GM12878 (cell line): ENCODE measurements around the gene PARP15. TPM values are rescaled to one million over a fixed set of nuclear protein-coding genes. Genes with fewer than 3 reads are reported as not detected.

Experiments
- ASH2L ChIP-seq: fragments of 300-600, 200-600 bp; sonication (generic); IDR thresholded peaks from 2 replicates; pipeline ENCODE4 v1.6.1; 2017; ENCODE audit warnings: low read depth, mild to moderate bottlenecking, borderline replicate concordance
- ATF7 ChIP-seq: fragments of 450-650 bp; IDR thresholded peaks from 2 replicates; pipeline ENCODE4 v1.6.1; 2016; ENCODE audit warnings: low read depth, mild to moderate bottlenecking
- EP300 ChIP-seq, 2 experiments: fragments of 150-350 bp in 1 of 2; IDR thresholded peaks; 2 replicates each; pipeline ENCODE4 v1.6.1; 2011 to 2012; ENCODE audit warnings: low read depth in 2 of 2, low read length in 2 of 2, borderline replicate concordance in 1 of 2, improper control_type of control experiment in 1 of 2, inconsistent platforms in 1 of 2; ENCODE audit not compliant: control insufficient read depth in 1 of 2
- FOS ChIP-seq: IDR thresholded peaks from 3 replicates; pipeline ENCODE4 v1.6.1; 2011; ENCODE audit warnings: borderline replicate concordance; ENCODE audit not compliant: insufficient read length; ENCODE audit errors: extremely low read depth
- MTA2 ChIP-seq: fragments of 450-650 bp; IDR thresholded peaks from 2 replicates; pipeline ENCODE4 v1.6.1; 2016; ENCODE audit warnings: low read depth, mild to moderate bottlenecking, moderate library complexity
- NFIC ChIP-seq: IDR thresholded peaks from 2 replicates; pipeline ENCODE4 v1.6.1; 2012; ENCODE audit warnings: low read depth, mild to moderate bottlenecking, inconsistent platforms, low read length, moderate library complexity
- RAD51 ChIP-seq: fragments of 450-650 bp; IDR thresholded peaks from 2 replicates; pipeline ENCODE4 v1.6.1; 2016; ENCODE audit warnings: moderate library complexity, mild to moderate bottlenecking, inconsistent platforms
- SIX5 ChIP-seq: IDR thresholded peaks from 2 replicates; pipeline ENCODE4 v1.6.1; 2011; ENCODE audit warnings: mild to moderate bottlenecking, low read depth, low read length, moderate library complexity; ENCODE audit not compliant: severe bottlenecking
- polyA plus RNA-seq, 11 experiments: library from polyadenylated mRNA; depleted of rRNA in 4 of 11; unstranded in 6 of 11; stranded (reverse) in 5 of 11; fragments of >200 nt; fragmentation: Nextera tagmentation in 4 of 11; fragmentation: Illumina TruSeq in 1 of 11; extraction: Ambion mirVana in 4 of 11; extraction: Trizol in 1 of 11; gene quantifications; 1 replicate in 1 of 11; 2 replicates in 10 of 11; pipeline versions ENCODE4 v1.2.1 to v1.2.3, GENCODE V29; 2011 to 2016; ENCODE audit warnings: inconsistent platforms in 2 of 11, missing spikeins in 2 of 11, low read depth in 1 of 11
- total RNA-seq, 4 experiments: library from RNA; depleted of rRNA in 3 of 4; stranded (reverse); fragments of >200 nt in 3 of 4; fragmentation: Illumina TruSeq in 1 of 4; extraction: Trizol in 1 of 4; gene quantifications; 2 replicates each; pipeline versions ENCODE4 v1.2.1 to v1.2.3, GENCODE V29; 2013 to 2021
- TF ChIP-seq, protein P1 (sequence below): fragments of 450-650 bp; IDR thresholded peaks from 2 replicates; pipeline ENCODE4 v1.6.1; 2014; ENCODE audit warnings: mild to moderate bottlenecking
- TF ChIP-seq, protein P2 (sequence below): fragments of 450-650 bp; formaldehyde crosslinking; IDR thresholded peaks from 2 replicates; pipeline ENCODE4 v1.4.0; 2022; ENCODE audit warnings: mild to moderate bottlenecking, moderate library complexity
- TF ChIP-seq, protein P3 (sequence below), 3 experiments: IDR thresholded peaks in 2 of 3; conservative IDR thresholded peaks in 1 of 3; 2 replicates each; pipeline ENCODE4 v1.5.1; 2011; ENCODE audit warnings: low read depth in 3 of 3, low read length in 3 of 3, mild to moderate bottlenecking in 3 of 3, control low read depth in 2 of 3, moderate library complexity in 2 of 3, inconsistent platforms in 1 of 3, mixed read lengths in 1 of 3; ENCODE audit not compliant: control insufficient read depth in 2 of 3, insufficient read depth in 1 of 3; ENCODE audit errors: extremely low read depth in 1 of 3
- TF ChIP-seq, protein P4 (sequence below): fragments of 450-650 bp; IDR thresholded peaks from 2 replicates; pipeline ENCODE4 v1.6.1; 2017; ENCODE audit warnings: mild to moderate bottlenecking, moderate library complexity
- TF ChIP-seq, protein P5 (sequence below): fragments of 150-350 bp; IDR thresholded peaks from 2 replicates; pipeline ENCODE4 v1.6.1; 2014; ENCODE audit warnings: mild to moderate bottlenecking, low read depth, low read length
- TF ChIP-seq, protein P6 (sequence below): IDR thresholded peaks from 2 replicates; pipeline ENCODE4 v1.6.1; 2011; ENCODE audit warnings: mild to moderate bottlenecking, low read depth, low read length, moderate library complexity; ENCODE audit not compliant: insufficient replicate concordance

Gene PARP15
- total and polyA plus RNA-seq, 10 of the 15 experiments (the other 5 are each of a cell fraction or from before 2014, with no cell fraction given), result 9.0 to 234 (median 36.3) TPM

DNA sequence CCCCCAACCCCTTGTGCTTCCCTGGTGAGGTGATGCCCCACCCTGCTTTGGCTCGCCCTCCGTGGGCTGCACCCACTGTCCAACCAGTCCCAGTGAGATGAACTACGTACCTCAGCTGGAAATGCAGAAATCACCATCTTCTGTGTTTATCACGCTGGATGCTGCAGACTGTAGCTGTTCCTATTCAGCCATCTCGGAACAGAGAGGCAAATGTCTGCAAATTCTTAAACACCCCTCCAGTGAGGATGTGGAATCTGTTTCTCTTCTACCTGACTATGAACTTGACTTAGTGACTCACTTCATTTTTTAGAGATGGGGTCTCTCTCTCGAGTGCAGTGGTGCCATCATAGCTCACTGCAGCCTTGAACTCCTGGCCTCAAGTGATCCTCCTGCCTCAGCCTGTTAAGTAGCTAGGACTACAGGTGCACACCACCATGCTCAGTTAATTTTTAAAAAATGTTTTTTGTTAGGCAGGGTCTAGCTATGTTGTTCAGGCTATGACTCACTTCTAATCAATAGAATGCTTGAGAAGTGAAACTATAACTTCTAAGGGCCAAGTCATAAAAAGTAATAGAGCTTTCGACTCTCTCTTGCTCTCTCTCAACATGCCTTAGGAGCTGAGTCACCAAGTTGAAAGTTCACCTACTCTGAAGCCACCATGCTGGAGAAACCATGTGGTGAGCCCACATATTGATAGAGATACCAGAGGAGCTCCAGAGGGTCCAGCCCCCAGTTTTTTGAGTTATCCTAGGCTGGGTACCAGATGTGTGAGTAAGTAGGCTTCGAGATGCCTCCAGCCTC lies 91.7 kb downstream of the PARP15 start (continued):
- TF ChIP-seq, protein P1, sequence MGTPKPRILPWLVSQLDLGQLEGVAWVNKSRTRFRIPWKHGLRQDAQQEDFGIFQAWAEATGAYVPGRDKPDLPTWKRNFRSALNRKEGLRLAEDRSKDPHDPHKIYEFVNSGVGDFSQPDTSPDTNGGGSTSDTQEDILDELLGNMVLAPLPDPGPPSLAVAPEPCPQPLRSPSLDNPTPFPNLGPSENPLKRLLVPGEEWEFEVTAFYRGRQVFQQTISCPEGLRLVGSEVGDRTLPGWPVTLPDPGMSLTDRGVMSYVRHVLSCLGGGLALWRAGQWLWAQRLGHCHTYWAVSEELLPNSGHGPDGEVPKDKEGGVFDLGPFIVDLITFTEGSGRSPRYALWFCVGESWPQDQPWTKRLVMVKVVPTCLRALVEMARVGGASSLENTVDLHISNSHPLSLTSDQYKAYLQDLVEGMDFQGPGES, result no peak
- no peak for TF ChIP-seq ASH2L
- no peak for TF ChIP-seq RAD51
- TF ChIP-seq, protein P2, sequence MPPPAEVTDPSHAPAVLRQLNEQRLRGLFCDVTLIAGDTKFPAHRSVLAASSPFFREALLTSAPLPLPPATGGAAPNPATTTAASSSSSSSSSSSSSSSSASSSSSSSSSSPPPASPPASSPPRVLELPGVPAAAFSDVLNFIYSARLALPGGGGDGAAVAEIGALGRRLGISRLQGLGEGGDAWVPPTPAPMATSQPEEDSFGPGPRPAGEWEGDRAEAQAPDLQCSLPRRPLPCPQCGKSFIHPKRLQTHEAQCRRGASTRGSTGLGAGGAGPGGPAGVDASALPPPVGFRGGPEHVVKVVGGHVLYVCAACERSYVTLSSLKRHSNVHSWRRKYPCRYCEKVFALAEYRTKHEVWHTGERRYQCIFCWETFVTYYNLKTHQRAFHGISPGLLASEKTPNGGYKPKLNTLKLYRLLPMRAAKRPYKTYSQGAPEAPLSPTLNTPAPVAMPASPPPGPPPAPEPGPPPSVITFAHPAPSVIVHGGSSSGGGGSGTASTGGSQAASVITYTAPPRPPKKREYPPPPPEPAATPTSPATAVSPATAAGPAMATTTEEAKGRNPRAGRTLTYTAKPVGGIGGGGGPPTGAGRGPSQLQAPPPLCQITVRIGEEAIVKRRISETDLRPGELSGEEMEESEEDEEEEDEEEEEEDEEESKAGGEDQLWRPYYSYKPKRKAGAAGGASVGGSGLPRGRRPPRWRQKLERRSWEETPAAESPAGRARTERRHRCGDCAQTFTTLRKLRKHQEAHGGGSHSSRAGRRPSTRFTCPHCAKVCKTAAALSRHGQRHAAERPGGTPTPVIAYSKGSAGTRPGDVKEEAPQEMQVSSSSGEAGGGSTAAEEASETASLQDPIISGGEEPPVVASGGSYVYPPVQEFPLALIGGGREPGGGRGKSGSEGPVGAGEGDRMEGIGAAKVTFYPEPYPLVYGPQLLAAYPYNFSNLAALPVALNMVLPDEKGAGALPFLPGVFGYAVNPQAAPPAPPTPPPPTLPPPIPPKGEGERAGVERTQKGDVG (CRISPR knock-in tag), result no peak
- peak; percentile 23; the same call in 1 of the 2 replicates for TF ChIP-seq NFIC
- no peak for TF ChIP-seq EP300 (IDR thresholded peaks at IDR 0.05; ENCODE audit: borderline replicate concordance in 1 of 2, control insufficient read depth in 1 of 2, low read depth in 2 of 2, low read length in 2 of 2)
- TF ChIP-seq, protein P3, sequence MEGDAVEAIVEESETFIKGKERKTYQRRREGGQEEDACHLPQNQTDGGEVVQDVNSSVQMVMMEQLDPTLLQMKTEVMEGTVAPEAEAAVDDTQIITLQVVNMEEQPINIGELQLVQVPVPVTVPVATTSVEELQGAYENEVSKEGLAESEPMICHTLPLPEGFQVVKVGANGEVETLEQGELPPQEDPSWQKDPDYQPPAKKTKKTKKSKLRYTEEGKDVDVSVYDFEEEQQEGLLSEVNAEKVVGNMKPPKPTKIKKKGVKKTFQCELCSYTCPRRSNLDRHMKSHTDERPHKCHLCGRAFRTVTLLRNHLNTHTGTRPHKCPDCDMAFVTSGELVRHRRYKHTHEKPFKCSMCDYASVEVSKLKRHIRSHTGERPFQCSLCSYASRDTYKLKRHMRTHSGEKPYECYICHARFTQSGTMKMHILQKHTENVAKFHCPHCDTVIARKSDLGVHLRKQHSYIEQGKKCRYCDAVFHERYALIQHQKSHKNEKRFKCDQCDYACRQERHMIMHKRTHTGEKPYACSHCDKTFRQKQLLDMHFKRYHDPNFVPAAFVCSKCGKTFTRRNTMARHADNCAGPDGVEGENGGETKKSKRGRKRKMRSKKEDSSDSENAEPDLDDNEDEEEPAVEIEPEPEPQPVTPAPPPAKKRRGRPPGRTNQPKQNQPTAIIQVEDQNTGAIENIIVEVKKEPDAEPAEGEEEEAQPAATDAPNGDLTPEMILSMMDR (IDR thresholded peaks at IDR 0.05 in 2 of 3, conservative IDR thresholded peaks at IDR 0.05 in 1 of 3; ENCODE audit: control insufficient read depth in 2 of 3, extremely low read depth in 1 of 3, insufficient read depth in 1 of 3, low read depth in 3 of 3, low read length in 3 of 3), result no peak
- TF ChIP-seq, protein P4, sequence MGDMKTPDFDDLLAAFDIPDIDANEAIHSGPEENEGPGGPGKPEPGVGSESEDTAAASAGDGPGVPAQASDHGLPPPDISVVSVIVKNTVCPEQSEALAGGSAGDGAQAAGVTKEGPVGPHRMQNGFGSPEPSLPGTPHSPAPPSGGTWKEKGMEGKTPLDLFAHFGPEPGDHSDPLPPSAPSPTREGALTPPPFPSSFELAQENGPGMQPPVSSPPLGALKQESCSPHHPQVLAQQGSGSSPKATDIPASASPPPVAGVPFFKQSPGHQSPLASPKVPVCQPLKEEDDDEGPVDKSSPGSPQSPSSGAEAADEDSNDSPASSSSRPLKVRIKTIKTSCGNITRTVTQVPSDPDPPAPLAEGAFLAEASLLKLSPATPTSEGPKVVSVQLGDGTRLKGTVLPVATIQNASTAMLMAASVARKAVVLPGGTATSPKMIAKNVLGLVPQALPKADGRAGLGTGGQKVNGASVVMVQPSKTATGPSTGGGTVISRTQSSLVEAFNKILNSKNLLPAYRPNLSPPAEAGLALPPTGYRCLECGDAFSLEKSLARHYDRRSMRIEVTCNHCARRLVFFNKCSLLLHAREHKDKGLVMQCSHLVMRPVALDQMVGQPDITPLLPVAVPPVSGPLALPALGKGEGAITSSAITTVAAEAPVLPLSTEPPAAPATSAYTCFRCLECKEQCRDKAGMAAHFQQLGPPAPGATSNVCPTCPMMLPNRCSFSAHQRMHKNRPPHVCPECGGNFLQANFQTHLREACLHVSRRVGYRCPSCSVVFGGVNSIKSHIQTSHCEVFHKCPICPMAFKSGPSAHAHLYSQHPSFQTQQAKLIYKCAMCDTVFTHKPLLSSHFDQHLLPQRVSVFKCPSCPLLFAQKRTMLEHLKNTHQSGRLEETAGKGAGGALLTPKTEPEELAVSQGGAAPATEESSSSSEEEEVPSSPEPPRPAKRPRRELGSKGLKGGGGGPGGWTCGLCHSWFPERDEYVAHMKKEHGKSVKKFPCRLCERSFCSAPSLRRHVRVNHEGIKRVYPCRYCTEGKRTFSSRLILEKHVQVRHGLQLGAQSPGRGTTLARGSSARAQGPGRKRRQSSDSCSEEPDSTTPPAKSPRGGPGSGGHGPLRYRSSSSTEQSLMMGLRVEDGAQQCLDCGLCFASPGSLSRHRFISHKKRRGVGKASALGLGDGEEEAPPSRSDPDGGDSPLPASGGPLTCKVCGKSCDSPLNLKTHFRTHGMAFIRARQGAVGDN, result peak; percentile 95
- TF ChIP-seq FOS, result no peak
- TF ChIP-seq SIX5, result no peak
- TF ChIP-seq, protein P5, sequence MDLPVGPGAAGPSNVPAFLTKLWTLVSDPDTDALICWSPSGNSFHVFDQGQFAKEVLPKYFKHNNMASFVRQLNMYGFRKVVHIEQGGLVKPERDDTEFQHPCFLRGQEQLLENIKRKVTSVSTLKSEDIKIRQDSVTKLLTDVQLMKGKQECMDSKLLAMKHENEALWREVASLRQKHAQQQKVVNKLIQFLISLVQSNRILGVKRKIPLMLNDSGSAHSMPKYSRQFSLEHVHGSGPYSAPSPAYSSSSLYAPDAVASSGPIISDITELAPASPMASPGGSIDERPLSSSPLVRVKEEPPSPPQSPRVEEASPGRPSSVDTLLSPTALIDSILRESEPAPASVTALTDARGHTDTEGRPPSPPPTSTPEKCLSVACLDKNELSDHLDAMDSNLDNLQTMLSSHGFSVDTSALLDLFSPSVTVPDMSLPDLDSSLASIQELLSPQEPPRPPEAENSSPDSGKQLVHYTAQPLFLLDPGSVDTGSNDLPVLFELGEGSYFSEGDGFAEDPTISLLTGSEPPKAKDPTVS, result no peak
- TF ChIP-seq, protein P6, sequence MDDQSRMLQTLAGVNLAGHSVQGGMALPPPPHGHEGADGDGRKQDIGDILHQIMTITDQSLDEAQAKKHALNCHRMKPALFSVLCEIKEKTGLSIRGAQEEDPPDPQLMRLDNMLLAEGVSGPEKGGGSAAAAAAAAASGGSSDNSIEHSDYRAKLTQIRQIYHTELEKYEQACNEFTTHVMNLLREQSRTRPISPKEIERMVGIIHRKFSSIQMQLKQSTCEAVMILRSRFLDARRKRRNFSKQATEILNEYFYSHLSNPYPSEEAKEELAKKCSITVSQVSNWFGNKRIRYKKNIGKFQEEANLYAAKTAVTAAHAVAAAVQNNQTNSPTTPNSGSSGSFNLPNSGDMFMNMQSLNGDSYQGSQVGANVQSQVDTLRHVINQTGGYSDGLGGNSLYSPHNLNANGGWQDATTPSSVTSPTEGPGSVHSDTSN, result no peak
- TF ChIP-seq MTA2, result no peak
- 0 out of 2 replicates have a peak, but pooled peaks have one; percentile 18 for TF ChIP-seq ATF7
